ENCODE measurements around the gene LRIT1.

DNA sequence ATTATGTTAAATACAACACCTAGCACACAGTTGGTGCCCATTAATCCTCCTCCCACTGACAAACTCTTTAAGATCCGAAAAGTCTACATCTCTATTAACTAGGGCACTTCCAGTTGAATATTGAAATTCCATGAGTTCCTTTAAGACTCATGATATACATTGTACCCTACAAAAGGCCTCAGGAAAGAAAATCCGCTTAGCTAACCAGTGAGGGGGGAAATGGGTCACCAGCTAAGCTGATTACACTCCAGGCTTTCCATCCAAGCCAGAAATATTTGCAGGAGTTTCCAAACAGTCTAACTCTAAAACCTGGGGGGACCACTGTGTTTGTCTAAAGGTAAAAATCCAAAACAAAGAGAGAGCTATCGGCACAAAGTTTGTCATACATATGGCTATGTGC, 14.7 kb downstream of the LRIT1 start:
- TF ChIP-seq, protein P1, sequence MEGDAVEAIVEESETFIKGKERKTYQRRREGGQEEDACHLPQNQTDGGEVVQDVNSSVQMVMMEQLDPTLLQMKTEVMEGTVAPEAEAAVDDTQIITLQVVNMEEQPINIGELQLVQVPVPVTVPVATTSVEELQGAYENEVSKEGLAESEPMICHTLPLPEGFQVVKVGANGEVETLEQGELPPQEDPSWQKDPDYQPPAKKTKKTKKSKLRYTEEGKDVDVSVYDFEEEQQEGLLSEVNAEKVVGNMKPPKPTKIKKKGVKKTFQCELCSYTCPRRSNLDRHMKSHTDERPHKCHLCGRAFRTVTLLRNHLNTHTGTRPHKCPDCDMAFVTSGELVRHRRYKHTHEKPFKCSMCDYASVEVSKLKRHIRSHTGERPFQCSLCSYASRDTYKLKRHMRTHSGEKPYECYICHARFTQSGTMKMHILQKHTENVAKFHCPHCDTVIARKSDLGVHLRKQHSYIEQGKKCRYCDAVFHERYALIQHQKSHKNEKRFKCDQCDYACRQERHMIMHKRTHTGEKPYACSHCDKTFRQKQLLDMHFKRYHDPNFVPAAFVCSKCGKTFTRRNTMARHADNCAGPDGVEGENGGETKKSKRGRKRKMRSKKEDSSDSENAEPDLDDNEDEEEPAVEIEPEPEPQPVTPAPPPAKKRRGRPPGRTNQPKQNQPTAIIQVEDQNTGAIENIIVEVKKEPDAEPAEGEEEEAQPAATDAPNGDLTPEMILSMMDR (IDR thresholded peaks at IDR 0.05), result no peak
- TF ChIP-seq FOXP1 (CRISPR knock-in tag; IDR thresholded peaks at IDR 0.05; ENCODE audit: borderline replicate concordance), result no peak
- no peak for TF ChIP-seq FOXK1 (CRISPR knock-in tag; IDR thresholded peaks at IDR 0.05)
- TF ChIP-seq, protein P2, sequence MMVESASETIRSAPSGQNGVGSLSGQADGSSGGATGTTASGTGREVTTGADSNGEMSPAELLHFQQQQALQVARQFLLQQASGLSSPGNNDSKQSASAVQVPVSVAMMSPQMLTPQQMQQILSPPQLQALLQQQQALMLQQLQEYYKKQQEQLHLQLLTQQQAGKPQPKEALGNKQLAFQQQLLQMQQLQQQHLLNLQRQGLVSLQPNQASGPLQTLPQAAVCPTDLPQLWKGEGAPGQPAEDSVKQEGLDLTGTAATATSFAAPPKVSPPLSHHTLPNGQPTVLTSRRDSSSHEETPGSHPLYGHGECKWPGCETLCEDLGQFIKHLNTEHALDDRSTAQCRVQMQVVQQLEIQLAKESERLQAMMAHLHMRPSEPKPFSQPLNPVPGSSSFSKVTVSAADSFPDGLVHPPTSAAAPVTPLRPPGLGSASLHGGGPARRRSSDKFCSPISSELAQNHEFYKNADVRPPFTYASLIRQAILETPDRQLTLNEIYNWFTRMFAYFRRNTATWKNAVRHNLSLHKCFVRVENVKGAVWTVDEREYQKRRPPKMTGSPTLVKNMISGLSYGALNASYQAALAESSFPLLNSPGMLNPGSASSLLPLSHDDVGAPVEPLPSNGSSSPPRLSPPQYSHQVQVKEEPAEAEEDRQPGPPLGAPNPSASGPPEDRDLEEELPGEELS (CRISPR knock-in tag; IDR thresholded peaks at IDR 0.05), result no peak
